Measurements from ENCODE around the gene CFAP58. TPM values are rescaled to one million over a fixed set of nuclear protein-coding genes. Genes with fewer than 3 reads are reported as not detected.
"Not testable (repeated sequence)": the region's sequence is repeated elsewhere in the genome, so short reads cannot be mapped to it uniquely, and the experiment has no call there.

Gene CFAP58
- total RNA-seq, 1 donor from 2014 or later = 0.55 TPM

- no peak for DNase-seq (ENCODE audit: low spot score)
Measured at GRCh38 chr10:104433669-104434068, 80.0 kb downstream of the CFAP58 start.

- DNase-seq (ENCODE audit: low spot score) = no peak
Measured at GRCh38 chr10:104434601-104435000, 81.0 kb downstream of the CFAP58 start.

- DNase-seq (ENCODE audit: low spot score) = no peak
Measured at GRCh38 chr10:104435822-104436221, 82.2 kb downstream of the CFAP58 start.

GRCh38 chr10:104437226-104437625 is 83.6 kb downstream of the CFAP58 start:
- no peak for DNase-seq (ENCODE audit: low spot score)

GRCh38 chr10:104440221-104440620 is 86.6 kb downstream of the CFAP58 start:
- DNase-seq (ENCODE audit: low spot score) = no peak

DNA sequence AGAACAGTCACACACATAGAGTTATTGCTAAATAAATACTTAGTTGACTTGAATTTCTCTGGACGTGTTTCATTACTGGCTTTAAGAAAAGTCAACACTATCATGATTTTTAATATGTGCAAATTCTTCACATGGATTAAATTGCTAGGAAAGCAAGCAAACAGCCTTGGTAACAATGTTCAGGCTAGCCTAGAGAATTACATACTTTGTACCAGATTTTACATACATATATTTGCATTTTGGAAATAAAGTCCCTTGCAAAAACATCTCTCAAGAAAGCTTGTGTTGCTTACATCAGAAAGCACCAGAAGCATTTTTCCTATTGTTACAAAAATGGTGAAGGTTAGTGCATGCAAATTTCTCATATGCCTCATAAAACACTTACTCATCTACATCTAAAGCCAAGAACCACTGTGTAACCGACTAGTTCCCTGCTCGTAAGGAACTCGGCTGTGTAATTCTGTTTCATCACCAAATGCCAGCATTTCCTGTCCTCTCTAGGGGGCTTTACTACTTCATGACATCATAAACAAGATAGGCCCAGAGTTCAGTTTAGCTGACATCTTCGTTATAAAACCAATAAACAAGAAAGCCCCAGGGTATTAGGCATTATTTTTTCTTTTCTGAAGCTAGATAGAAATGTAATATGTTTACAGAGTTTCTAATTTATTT is 87.8 kb downstream of the CFAP58 start:
- no peak for DNase-seq (ENCODE audit: low spot score)

DNA sequence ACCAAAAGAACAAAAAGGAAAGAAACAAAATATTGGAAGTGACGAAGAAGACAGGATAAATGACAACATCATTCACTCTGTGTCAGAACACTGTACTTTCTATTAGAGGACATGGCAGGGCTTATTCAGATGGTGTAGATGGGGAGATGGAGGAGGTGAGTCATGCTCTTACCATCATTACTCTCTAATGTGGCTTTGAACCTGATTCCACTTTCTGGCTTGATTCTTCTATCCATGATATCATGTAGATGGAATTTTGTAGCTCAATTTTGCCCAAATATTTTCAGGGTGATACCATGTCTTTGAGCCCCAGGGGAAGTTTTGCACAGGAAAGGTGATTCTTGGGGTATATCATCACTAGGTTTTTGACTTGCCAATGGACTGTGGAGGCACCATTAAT is 91.7 kb downstream of the CFAP58 start:
- no peak for DNase-seq (ENCODE audit: low spot score)

GRCh38 chr10:104446151-104446550 is 92.5 kb downstream of the CFAP58 start:
- DNase-seq (ENCODE audit: low spot score) = no peak

- DNase-seq (ENCODE audit: low spot score) = no peak
Measured at GRCh38 chr10:104447331-104447730, 93.7 kb downstream of the CFAP58 start.

GRCh38 chr10:104447906-104448305 is 94.3 kb downstream of the CFAP58 start:
- DNase-seq (ENCODE audit: low spot score) = no peak

DNA sequence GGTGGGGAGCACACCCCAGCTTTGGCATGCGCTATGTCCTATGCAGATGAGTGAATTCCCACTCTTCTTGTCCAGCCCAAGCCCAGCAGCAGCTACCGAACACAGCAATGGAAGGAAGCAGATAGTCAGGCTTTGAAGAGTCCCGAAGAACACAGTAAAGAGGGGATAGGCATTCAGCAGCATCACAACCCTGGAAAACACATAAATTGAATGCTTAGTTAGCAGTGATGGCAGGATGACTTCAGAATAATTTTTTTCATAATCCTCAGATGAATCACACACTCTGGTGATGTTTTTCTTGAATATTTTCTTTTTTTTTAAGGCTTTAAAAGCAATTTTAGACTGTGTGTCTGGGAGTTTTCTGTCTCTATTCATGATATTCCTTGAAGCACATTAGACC is 95.8 kb downstream of the CFAP58 start:
- DNase-seq (ENCODE audit: low spot score) = no peak

DNA sequence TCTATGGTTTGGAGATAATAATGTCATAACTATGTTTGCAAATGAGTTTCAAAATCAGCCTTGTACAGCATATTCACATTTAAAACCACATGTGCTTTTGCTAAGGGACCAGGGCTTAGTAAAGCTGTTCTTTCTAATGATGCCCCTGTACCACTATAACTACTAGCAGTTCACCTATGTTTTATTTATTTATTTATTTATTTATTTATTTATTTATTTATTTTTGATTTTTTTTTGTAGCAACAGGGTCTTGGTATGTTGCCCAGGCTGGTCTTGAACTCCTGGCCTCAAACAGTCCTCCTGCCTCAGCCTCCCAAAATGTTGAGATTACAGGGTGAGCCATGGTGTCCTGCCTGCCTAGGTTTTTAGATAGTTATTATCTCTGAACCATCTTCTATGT is 96.9 kb downstream of the CFAP58 start:
- no peak for DNase-seq (ENCODE audit: low spot score)

DNA sequence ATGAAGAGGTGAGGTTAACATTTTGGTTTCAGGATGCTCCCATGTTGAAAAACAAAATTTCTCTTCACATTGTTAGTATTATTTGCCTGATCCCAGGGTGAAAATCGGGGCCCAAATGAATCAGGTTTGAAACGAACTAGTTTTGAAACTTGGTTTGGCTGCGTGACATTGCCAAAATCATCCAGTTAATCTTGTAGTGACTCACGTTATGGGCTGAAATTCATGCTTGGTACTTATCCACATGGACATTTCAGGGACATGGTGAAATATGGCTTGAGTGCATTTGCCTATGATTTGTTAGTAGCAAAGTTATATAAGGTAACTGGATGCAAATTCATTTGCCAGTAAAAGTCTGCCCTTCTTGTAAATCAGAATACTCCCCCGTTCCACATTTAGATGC is 97.3 kb downstream of the CFAP58 start:
- DNase-seq (ENCODE audit: low spot score) = no peak

GRCh38 chr10:104452977-104453376 is 99.3 kb downstream of the CFAP58 start:
- no peak for DNase-seq (ENCODE audit: low spot score)

- no peak for DNase-seq (ENCODE audit: low spot score)
Measured at GRCh38 chr10:104456802-104457542, 103.3 kb downstream of the CFAP58 start.

GRCh38 chr10:104457543-104457828 is 103.9 kb downstream of the CFAP58 start:
- DNase-seq (ENCODE audit: low spot score) = no peak

DNA sequence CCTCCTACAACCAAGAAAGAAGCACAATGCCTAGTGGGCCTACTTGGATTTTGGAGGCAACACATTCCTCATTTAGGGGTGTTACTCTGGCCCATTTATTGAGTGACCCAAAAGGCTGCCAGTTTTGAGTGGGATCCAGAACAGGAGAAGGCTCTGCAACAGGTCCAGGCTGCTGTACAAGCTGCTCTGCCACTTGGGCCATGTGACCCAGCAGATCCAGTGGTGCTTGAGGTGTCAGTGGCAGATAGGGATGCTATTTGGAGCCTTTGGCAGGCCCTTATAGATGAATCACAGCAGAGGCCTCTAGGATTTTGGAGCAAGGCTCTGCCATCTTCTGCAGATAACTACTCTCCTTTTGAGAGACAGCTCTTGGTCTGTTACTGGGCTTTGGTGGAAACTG is 111.9 kb downstream of the CFAP58 start:
- not testable (repeated sequence) for DNase-seq (ENCODE audit: low spot score)

- not testable (repeated sequence) for DNase-seq (ENCODE audit: low spot score)
Measured at GRCh38 chr10:104468818-104469217, 115.2 kb downstream of the CFAP58 start.

GRCh38 chr10:104472505-104472904 is 118.9 kb downstream of the CFAP58 start:
- DNase-seq (ENCODE audit: low spot score) = no peak

GRCh38 chr10:104472957-104473745 is 119.5 kb downstream of the CFAP58 start:
- no peak for DNase-seq (ENCODE audit: low spot score)

GRCh38 chr10:104478380-104478779 is 124.7 kb downstream of the CFAP58 start:
- DNase-seq (ENCODE audit: low spot score) = no peak

- DNase-seq (ENCODE audit: low spot score) = no peak
Measured at GRCh38 chr10:104479906-104480593, 126.4 kb downstream of the CFAP58 start.

All from ureter (tissue), 1 donor.